Pancreas (tissue), 10 donors: ENCODE results near the gene LIG1. TPM values are rescaled to one million over a fixed set of nuclear protein-coding genes. Genes with fewer than 3 reads are reported as not detected.

Experiments used
- ATAC-seq, 4 donors: fragments of 200-7000 bp; cut with Tn5 transposase; one replicate each; pipeline versions ENCODE4 v1.8.0 to v1.9.1; 2020; ENCODE audit warnings: mild to moderate bottlenecking in 4 of 4, moderate library complexity in 4 of 4
- DNase-seq, 6 donors: peaks; one replicate each; pipeline ENCODE4 v3.0.0-alpha.2; 2020
- FAIRE-seq: peaks from 2 replicates; lab custom pipeline; 2012; peaks lifted over from hg19 to GRCh38; lab: Jason Lieb, UNC
- H3K27ac ChIP-seq, 4 donors: fragments of 200-600 bp; sonication (generic); 1 replicate in 3 of 4; 2 replicates in 1 of 4; pipeline versions ENCODE4 v1.5.0 to v1.8.0; 2020
- H3K27me3 ChIP-seq, 4 donors: fragments of 200-600 bp; one replicate each; pipeline ENCODE4 v1.8.0; 2021
- H3K36me3 ChIP-seq, 3 donors: fragments of 200-600 bp; sonication (generic) in 1 of 3; one replicate each; pipeline versions ENCODE4 v1.5.0 to v1.8.0; 2020 to 2021
- H3K4me1 ChIP-seq, 3 donors: fragments of 200-600 bp; one replicate each; pipeline ENCODE4 v1.8.0; 2021
- H3K4me3 ChIP-seq, 4 donors: fragments of 200-600 bp; sonication (generic) in 2 of 4; one replicate each; pipeline versions ENCODE4 v1.5.0 to v1.8.0; 2020 to 2021
- H3K9me3 ChIP-seq, 4 donors: fragments of 200-600 bp; one replicate each; pipeline ENCODE4 v1.8.0; 2021
- CTCF ChIP-seq, 4 donors: fragments of 200-600 bp; sonication (generic) in 3 of 4; IDR thresholded peaks; one replicate each; pipeline versions ENCODE4 v1.5.0 to v1.8.0; 2021; ENCODE audit warnings: antibody characterized with exemption in 4 of 4
- WGBS, 2 donors: extraction: QIAGEN DNeasy Blood & Tissue Kit; methylation state at CpG; one replicate each; pipeline ENCODE4 v1.1.7; 2013; 5-methylcytosine and 5-hydroxymethylcytosine counted together
- intact Hi-C, 3 donors: fragments of 100-400 bp; cut with DNase I; formaldehyde crosslinking; loops; one replicate each; pipeline versions ENCODE4 v1.11.1 to v1.14.2; 2022
- polyA plus RNA-seq, 2 donors: library from polyadenylated mRNA; stranded (reverse); fragments of 200-250 nt; gene quantifications; one replicate each; pipeline ENCODE4 v1.2.3, GENCODE V29; 2013
- total RNA-seq, 6 donors: library from RNA; stranded (reverse); fragmentation: NEBNext Ultra II Directional in 4 of 6; extraction: Animal tissue kit (Norgen Biotek cat#: 25700) in 4 of 6; gene quantifications; one replicate each; pipeline versions ENCODE4 v1.2.1 to v1.2.4, GENCODE V29; 2021 to 2023
- donor health status: healthy with polysubstance abuse.
- donor health status: DM: no; HTN: no; CAD: no; lungs with moderate emphysema.
- donor health status: DM: no; HTN: no; CAD: no.
- donor health status: control.
- donor health status: control.
- donor health status: Bipolar disorder and iron deficiency.
- donor health status: DM: yes; HTN: yes; CAD: no.
- donor health status: DM: no; HTN: no; CAD: no.
- donor health status: DM: no; HTN: no; CAD: no.
- donor health status: DM: yes; HTN: yes; CAD: no.

Gene LIG1
- total and polyA plus RNA-seq, 8 donors, result 10.1 to 78.8 (median 21.0) TPM

DNA sequence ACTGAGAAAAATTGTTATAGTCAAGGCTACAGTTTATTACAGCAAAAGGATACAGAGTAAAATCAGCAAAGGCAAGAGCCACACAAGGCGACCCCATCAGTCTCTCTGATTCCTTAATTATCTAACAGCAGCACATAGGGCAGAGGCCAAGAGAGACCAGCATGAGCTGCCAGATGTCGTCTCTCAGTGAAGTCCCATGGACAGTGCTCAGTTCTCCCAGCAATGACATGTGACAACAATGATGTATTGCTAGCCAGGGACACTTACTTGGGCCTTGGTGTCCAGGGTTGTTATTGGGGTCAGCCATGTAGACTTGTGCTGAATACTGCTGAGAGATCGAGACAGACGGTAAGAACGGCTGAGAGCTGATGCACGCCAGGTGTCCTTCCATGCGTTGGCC, 22.6 kb upstream of the LIG1 start:
- no peak for DNase-seq
- intact Hi-C loops, result no loop called here
- WGBS, 2 donors, result 90 to 92% methylated on average over 7 of the region's 7 CpGs

GRCh38 chr19:48190885-48191284, 20.7 kb upstream of the LIG1 start:
- Histone ChIP-seq H3K27me3 (no peaks in the 10 kb centered on the region), H3K27ac (no peak overlapping the region), H3K9me3 (no peaks in the 10 kb centered on the region), H3K4me1 (no peaks in the 10 kb centered on the region), H3K36me3 (no peaks in the 10 kb centered on the region), H3K4me3 (no peak overlapping the region)
- ATAC-seq, result no peak
- intact Hi-C loops, result no loop called here
- 93 to 94% methylated on average over 3 of the region's 3 CpGs for WGBS, 2 donors
- DNase-seq, result no peak
- no peak for TF ChIP-seq CTCF (IDR thresholded peaks at IDR 0.05)
- FAIRE-seq, result no peak

More for the DNA sequence above, 22.6 kb upstream of the LIG1 start:
- H3K27me3 ChIP-seq, result no peaks in the 10 kb centered on the region
- H3K27ac ChIP-seq, result no peak overlapping the region
- no peak overlapping the region for H3K4me3 ChIP-seq
- no peaks in the 10 kb centered on the region for H3K9me3 ChIP-seq
- no peak for TF ChIP-seq CTCF (IDR thresholded peaks at IDR 0.05)
- no peak for FAIRE-seq
- H3K4me1 ChIP-seq, result no peaks in the 10 kb centered on the region
- no peak for ATAC-seq
- H3K36me3 ChIP-seq, result no peaks in the 10 kb centered on the region

DNA sequence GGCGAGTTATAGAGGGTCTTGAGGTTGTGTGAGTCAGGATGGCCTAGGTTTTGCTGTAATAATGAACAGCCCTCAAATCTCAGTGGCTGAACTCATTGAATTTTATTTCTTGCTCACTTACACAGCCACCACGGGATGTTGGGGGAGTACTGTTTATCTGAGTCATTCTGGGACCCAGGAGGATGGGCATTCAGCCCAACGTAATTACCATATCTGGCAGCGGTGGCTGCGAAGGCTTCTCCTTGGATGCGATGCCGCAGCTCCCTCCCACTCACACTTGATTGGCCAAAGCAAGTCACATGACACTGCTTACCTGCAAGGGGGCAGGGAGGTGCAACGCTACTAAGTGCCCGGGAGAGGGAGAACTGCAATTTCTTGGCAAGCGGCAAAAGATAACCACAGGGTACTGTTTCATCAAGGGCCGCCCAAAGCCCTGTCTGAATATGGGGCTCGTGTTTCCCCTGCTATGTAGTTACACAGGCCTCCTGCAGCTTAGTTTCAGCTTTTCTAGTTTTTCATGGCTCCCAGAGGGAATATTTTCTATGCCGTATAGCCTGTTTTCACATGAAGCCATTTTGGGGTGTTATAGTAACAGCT, 20.2 kb upstream of the LIG1 start:
- intact Hi-C loops, result no loop called here
- Histone ChIP-seq H3K27me3 (no peaks in the 10 kb centered on the region), H3K27ac (no peak overlapping the region), H3K9me3 (no peaks in the 10 kb centered on the region), H3K4me3 (no peak overlapping the region), H3K36me3 (no peaks in the 10 kb centered on the region), H3K4me1 (no peaks in the 10 kb centered on the region)
- peak in 1 of 4 donors; percentile 21 for TF ChIP-seq CTCF (IDR thresholded peaks at IDR 0.05)
- DNase-seq, result peak in 2 of 6 donors; percentile 66 to 71
- 72 to 83% methylated on average over 13 of the region's 13 CpGs for WGBS, 2 donors
- FAIRE-seq, result no peak
- ATAC-seq, result peak in 1 of 4 donors; percentile 95

GRCh38 chr19:48186541-48186991, 16.4 kb upstream of the LIG1 start:
- Histone ChIP-seq H3K4me3 (no peak overlapping the region), H3K9me3 (no peaks in the 10 kb centered on the region), H3K4me1 (no peaks in the 10 kb centered on the region), H3K36me3 (no peaks in the 10 kb centered on the region), H3K27me3 (no peaks in the 10 kb centered on the region), H3K27ac (no peak overlapping the region)
- no peak for TF ChIP-seq CTCF (IDR thresholded peaks at IDR 0.05)
- intact Hi-C loops, result no loop called here
- FAIRE-seq (no peak), ATAC-seq (no peak), DNase-seq (no peak)
- WGBS, 2 donors, result 87 to 89% methylated on average over 8 of the region's 8 CpGs

- Histone ChIP-seq H3K4me1 (no peaks in the 10 kb centered on the region), H3K36me3 (no peaks in the 10 kb centered on the region), H3K27me3 (no peaks in the 10 kb centered on the region), H3K4me3 (no peak overlapping the region), H3K27ac (no peak overlapping the region), H3K9me3 (no peaks in the 10 kb centered on the region)
- intact Hi-C loops, result no loop called here
- TF ChIP-seq CTCF (IDR thresholded peaks at IDR 0.05), result no peak
- DNase-seq, result no peak
- ATAC-seq, result no peak
- FAIRE-seq, result no peak
- WGBS, 2 donors, result 84 to 85% methylated on average over 5 of the region's 5 CpGs
These were observed 15.9 kb upstream of the LIG1 start for GRCh38 chr19:48186015-48186414.
